ENCODE results near the gene TXNIP. TPM values are rescaled to one million over a fixed set of nuclear protein-coding genes. Genes with fewer than 3 reads are reported as not detected.

TXNIP gene
- total RNA-seq, 1 experiment from 2014 or later: 2.5 TPM

DNA sequence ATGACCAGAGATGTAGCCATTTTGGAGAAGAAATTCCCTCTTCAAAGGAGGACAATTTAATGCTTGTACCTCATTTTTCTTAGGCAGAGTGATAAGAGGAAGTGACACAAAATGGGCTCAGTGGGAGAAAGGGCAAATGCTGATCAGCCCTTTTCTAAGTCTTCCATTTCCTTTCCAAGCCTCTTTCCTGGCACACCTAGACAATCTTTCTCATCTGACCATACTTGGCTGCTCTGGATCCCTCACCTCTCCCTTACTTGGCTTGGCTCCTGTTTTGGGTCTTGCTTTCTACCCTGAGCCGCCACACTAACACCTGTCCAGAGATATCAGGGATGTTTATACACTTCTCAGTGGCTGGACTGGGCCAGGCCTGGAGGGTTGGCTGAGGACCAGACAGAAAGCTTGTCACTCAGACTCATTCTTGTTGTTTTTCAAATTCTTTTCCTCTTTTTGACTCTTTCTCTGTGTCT lies 13.1 kb downstream of the TXNIP start:
- Histone ChIP-seq H3K4me3 (replicated peaks in 1 of 2; ENCODE audit: low read depth in 1 of 2, low read length in 2 of 2) (no peak overlapping the region), H4K20me1 (ENCODE audit: insufficient read depth) (no peaks in the 10 kb centered on the region), H3K79me2 (ENCODE audit: insufficient read depth, low read length) (no peaks in the 10 kb centered on the region), H3K4me2 (ENCODE audit: low read length) (no peak overlapping the region), H3K27me3 (ENCODE audit: insufficient read depth, low read length) (no peaks in the 10 kb centered on the region), H3K9me3 (ENCODE audit: control insufficient read depth in 1 of 2, insufficient read depth in 1 of 2, low read depth in 1 of 2, low read length in 2 of 2) (no peaks in the 10 kb centered on the region), H3K36me3 (ENCODE audit: control insufficient read depth in 1 of 2, insufficient read depth in 2 of 2, low read length in 2 of 2) (no peaks in the 10 kb centered on the region), H2AFZ (ENCODE audit: low read depth, low read length, poor library complexity, severe bottlenecking) (no peak overlapping the region), H3K9me2 (ENCODE audit: insufficient read depth) (no peaks in the 10 kb centered on the region), H3K9ac (ENCODE audit: low read length) (no peak overlapping the region), H3K27ac (ENCODE audit: low read depth, low read length) (no peak overlapping the region), H3K4me1 (ENCODE audit: control insufficient read depth in 1 of 2, insufficient read depth in 2 of 2, low read length in 2 of 2) (peaks cover 39 to 57% of the 10 kb centered on the region in 2 experiments)
- no peak for ATAC-seq
- BruUV-seq (replicated peaks): no TSS peak
- POLR2A ChIA-PET: no interaction called here
- intact Hi-C loops (cut with micrococcal nuclease): no loop called here
- CTCF ChIA-PET: no interaction called here
- DNase-seq (ENCODE audit: low read depth, low spot score): no peak
- TF ChIP-seq SIN3A (IDR thresholded peaks at IDR 0.05; ENCODE audit: low read depth) (no peak), FOSL1 (IDR thresholded peaks at IDR 0.05; ENCODE audit: low read depth) (no peak), RAD21 (IDR thresholded peaks at IDR 0.05; ENCODE audit: low read depth) (no peak)
- TF ChIP-seq, protein P1, sequence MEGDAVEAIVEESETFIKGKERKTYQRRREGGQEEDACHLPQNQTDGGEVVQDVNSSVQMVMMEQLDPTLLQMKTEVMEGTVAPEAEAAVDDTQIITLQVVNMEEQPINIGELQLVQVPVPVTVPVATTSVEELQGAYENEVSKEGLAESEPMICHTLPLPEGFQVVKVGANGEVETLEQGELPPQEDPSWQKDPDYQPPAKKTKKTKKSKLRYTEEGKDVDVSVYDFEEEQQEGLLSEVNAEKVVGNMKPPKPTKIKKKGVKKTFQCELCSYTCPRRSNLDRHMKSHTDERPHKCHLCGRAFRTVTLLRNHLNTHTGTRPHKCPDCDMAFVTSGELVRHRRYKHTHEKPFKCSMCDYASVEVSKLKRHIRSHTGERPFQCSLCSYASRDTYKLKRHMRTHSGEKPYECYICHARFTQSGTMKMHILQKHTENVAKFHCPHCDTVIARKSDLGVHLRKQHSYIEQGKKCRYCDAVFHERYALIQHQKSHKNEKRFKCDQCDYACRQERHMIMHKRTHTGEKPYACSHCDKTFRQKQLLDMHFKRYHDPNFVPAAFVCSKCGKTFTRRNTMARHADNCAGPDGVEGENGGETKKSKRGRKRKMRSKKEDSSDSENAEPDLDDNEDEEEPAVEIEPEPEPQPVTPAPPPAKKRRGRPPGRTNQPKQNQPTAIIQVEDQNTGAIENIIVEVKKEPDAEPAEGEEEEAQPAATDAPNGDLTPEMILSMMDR (IDR thresholded peaks at IDR 0.05 in 2 of 3, conservative IDR thresholded peaks at IDR 0.05 in 1 of 3; ENCODE audit: borderline replicate concordance in 1 of 3, insufficient read depth in 1 of 3, low read depth in 2 of 3, low read length in 2 of 3): no peak
- RAD21 ChIA-PET (ENCODE audit: low non-redundant PET in 1 of 2, low total read pairs in 2 of 2, uncharacterized antibody in 2 of 2, unreplicated experiment in 2 of 2): no interaction called here

DNA sequence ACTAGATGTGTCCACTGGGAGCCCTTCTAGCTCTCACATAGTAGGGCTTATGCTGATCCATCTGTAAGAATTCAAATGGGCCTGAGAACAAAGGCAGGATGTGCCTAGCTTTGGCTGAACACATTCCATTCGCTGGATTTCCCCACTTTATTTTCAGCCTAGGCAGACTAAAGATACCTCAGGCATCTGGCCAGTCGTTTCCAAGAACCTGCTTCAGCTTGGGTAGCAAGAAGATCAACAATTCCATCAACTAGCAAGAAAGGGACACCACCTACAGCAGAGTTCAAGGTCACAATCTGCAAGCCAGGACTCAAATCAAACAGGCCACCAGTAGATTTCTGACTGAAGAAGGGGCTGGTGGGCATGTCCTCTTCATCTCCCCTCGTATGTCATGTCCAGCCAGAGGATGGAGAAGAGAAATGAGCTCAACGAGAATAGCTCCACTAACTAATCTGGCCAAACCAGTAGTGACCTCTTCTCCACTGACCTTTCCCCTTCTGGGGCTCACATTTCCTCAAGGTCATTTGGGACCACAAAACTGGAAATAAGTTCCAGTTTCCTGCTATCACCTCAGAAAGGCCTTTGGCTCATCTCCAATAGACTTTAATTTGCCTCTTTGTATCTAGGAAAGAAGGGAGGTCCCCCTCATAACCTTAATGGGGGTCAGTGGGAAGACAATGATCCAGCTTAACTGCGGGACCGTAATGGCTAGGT lies 14.2 kb downstream of the TXNIP start:
- DNase-seq (ENCODE audit: low read depth, low spot score) (no peak), ATAC-seq (no peak)
- intact Hi-C loops (cut with micrococcal nuclease): no loop called here
- no peak overlapping the region for H3K4me2 ChIP-seq (ENCODE audit: low read length)
- peaks cover 45 to 67% of the 10 kb centered on the region in 2 experiments for H3K4me1 ChIP-seq (ENCODE audit: control insufficient read depth in 1 of 2, insufficient read depth in 2 of 2, low read length in 2 of 2)
- no peak overlapping the region for H3K27ac ChIP-seq (ENCODE audit: low read depth, low read length)
- no peaks in the 10 kb centered on the region for H3K9me2 ChIP-seq (ENCODE audit: insufficient read depth)
- TF ChIP-seq FOSL1 (IDR thresholded peaks at IDR 0.05; ENCODE audit: low read depth) (no peak), CEBPB (IDR thresholded peaks at IDR 0.05; ENCODE audit: low read depth) (no peak), POLR2A (IDR thresholded peaks at IDR 0.05; ENCODE audit: borderline replicate concordance, extremely low read depth, insufficient read depth, insufficient read length) (no peak), SIN3A (IDR thresholded peaks at IDR 0.05; ENCODE audit: low read depth) (no peak), SRF (IDR thresholded peaks at IDR 0.05; ENCODE audit: low read depth) (no peak), EZH2 (IDR thresholded peaks at IDR 0.05) (no peak), EZH2phosphoT487 (IDR thresholded peaks at IDR 0.05; ENCODE audit: borderline replicate concordance) (no peak)
- H4K20me1 ChIP-seq (ENCODE audit: insufficient read depth): no peaks in the 10 kb centered on the region
- H3K4me3 ChIP-seq (replicated peaks in 1 of 2; ENCODE audit: low read depth in 1 of 2, low read length in 2 of 2): no peak overlapping the region
- no peaks in the 10 kb centered on the region for H3K27me3 ChIP-seq (ENCODE audit: insufficient read depth, low read length)
- BruUV-seq (replicated peaks): no TSS peak
- ChIA-PET RAD21 (ENCODE audit: low non-redundant PET in 1 of 2, low total read pairs in 2 of 2, uncharacterized antibody in 2 of 2, unreplicated experiment in 2 of 2) (no interaction called here), POLR2A (interaction anchor here (1.4 to 2.4 kb wide), 2 partner anchors 17 to 70 kb away, joined by 4 to 7 read pairs; partner anchors contain the start of genes ANKRD34A and POLR3GL), CTCF (no interaction called here)
- no peaks in the 10 kb centered on the region for H3K36me3 ChIP-seq (ENCODE audit: control insufficient read depth in 1 of 2, insufficient read depth in 2 of 2, low read length in 2 of 2)
- H3K9me3 ChIP-seq (ENCODE audit: control insufficient read depth in 1 of 2, insufficient read depth in 1 of 2, low read depth in 1 of 2, low read length in 2 of 2): no peaks in the 10 kb centered on the region
- no peak overlapping the region for H3K9ac ChIP-seq (ENCODE audit: low read length)
- H3K79me2 ChIP-seq (ENCODE audit: insufficient read depth, low read length): no peaks in the 10 kb centered on the region
- no peak overlapping the region for H2AFZ ChIP-seq (ENCODE audit: low read depth, low read length, poor library complexity, severe bottlenecking)
